Naive B cell (primary cell): Measurements from ENCODE around the gene LRRC72. TPM values are rescaled to one million over a fixed set of nuclear protein-coding genes. Genes with fewer than 3 reads are reported as not detected.

ENCODE experiments used
- ATAC-seq, 2 donors: fragments of 150-1000 bp; cut with Tn5 transposase; 2 replicates each; pipeline ENCODE4 v1.10.0; 2021; ENCODE audit warnings: low read depth in 2 of 2, mild to moderate bottlenecking in 2 of 2, moderate library complexity in 2 of 2
- DNase-seq: peaks from one replicate; pipeline ENCODE4 v3.0.0; 2022
- H3K27ac Mint-ChIP-seq, 6 donors: one replicate each; pipeline ENCODE4 v1.8.0; 2020 to 2022; ENCODE audit warnings: mild to moderate bottlenecking in 6 of 6, mixed read lengths in 6 of 6, moderate library complexity in 5 of 6, inconsistent platforms in 2 of 6
- H3K27me3 Mint-ChIP-seq, 3 donors: one replicate each; pipeline ENCODE4 v1.8.0; 2021 to 2022; ENCODE audit warnings: mixed read lengths in 3 of 3, mild to moderate bottlenecking in 1 of 3
- H3K36me3 Mint-ChIP-seq, 2 donors: one replicate each; pipeline ENCODE4 v1.8.0; 2020 to 2022; ENCODE audit warnings: mixed read lengths in 2 of 2, inconsistent platforms in 1 of 2, mild to moderate bottlenecking in 1 of 2
- H3K4me1 Mint-ChIP-seq, 3 donors: one replicate each; pipeline ENCODE4 v1.8.0; 2020 to 2022; ENCODE audit warnings: mixed read lengths in 3 of 3, inconsistent platforms in 1 of 3, mild to moderate bottlenecking in 1 of 3, moderate library complexity in 1 of 3
- H3K4me3 Mint-ChIP-seq, 8 donors: one replicate each; pipeline ENCODE4 v1.8.0; 2020 to 2022; ENCODE audit warnings: mild to moderate bottlenecking in 8 of 8, mixed read lengths in 8 of 8, moderate library complexity in 8 of 8, inconsistent platforms in 2 of 8
- H3K9me3 Mint-ChIP-seq, 7 donors: one replicate each; pipeline ENCODE4 v1.8.0; 2020 to 2022; ENCODE audit warnings: mixed read lengths in 7 of 7, mild to moderate bottlenecking in 5 of 7, inconsistent platforms in 2 of 7, moderate library complexity in 1 of 7
- polyA plus RNA-seq, 6 donors: library from polyadenylated mRNA; unstranded; fragments of 300-500 nt; fragmentation: Illumina TruSeq; gene quantifications; one replicate each; pipeline ENCODE4 v1.2.3, GENCODE V29; 2021; ENCODE audit warnings: low read depth in 6 of 6

LRRC72 gene
- polyA plus RNA-seq, 6 donors from 2014 or later: not detected

GRCh38 chr7:16626388-16626787 lies 99.8 kb downstream of the LRRC72 start:
- H3K27me3 Mint-ChIP-seq: no peaks in the 10 kb centered on the region
- ATAC-seq (no peak), DNase-seq (no peak)
- H3K36me3 Mint-ChIP-seq: peaks cover 7 to 15% of the 10 kb centered on the region in 2 donors
- no peaks in the 10 kb centered on the region for H3K9me3 Mint-ChIP-seq
- no peaks in the 10 kb centered on the region for H3K4me1 Mint-ChIP-seq
- H3K27ac Mint-ChIP-seq: no peak overlapping the region
- no peak overlapping the region for H3K4me3 Mint-ChIP-seq

DNA sequence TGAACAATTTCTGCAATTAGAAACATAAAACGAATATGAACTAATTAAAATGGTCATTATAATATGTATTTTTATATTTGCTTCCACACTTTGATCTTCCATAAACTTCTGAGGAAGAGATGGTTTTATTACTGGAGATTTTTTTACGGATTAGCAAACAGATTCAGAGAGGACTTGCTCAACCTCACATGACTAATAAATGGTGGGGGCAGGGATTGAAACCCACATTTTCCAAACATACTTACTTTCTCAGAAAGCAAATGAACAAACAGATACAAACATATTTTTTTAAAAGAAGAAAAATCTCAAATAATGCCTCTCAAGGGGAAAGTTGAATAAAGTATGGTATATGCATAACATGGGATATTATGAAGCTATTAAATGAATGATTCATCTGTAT lies 100.6 kb downstream of the LRRC72 start:
- H3K9me3 Mint-ChIP-seq: no peaks in the 10 kb centered on the region
- H3K27ac Mint-ChIP-seq: no peak overlapping the region
- DNase-seq (no peak), ATAC-seq (no peak)
- H3K36me3 Mint-ChIP-seq: peaks cover 7 to 9% of the 10 kb centered on the region in 2 donors
- no peak overlapping the region for H3K4me3 Mint-ChIP-seq
- no peaks in the 10 kb centered on the region for H3K27me3 Mint-ChIP-seq
- H3K4me1 Mint-ChIP-seq: no peaks in the 10 kb centered on the region

DNA sequence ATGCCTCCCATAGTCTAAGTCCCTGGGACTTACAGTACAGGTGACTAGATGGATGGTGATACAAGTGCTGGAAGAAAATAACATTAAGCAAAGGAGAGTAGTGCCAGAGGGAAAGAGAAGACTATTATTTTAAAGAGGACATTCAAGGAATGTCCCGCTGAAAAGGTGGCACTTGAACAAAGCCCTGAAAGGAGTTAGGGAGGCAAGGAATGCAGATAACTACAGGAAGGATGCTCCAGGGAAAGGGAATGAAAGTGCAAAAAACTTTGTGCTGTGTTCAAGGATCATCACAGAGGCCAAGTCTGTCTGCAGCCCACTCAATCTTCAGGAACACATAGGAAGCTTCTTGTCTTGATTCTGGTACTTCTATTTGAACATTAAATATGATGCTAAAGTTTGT lies 104.0 kb downstream of the LRRC72 start:
- DNase-seq: no peak
- no peak overlapping the region for H3K4me3 Mint-ChIP-seq
- peak overlapping the region in 1 of 6 donors; percentile 7 for H3K27ac Mint-ChIP-seq
- peaks cover 13% of the 10 kb centered on the region in 2 donors for H3K36me3 Mint-ChIP-seq
- ATAC-seq: no peak
- H3K4me1 Mint-ChIP-seq: no peaks in the 10 kb centered on the region
- no peaks in the 10 kb centered on the region for H3K27me3 Mint-ChIP-seq
- H3K9me3 Mint-ChIP-seq: no peaks in the 10 kb centered on the region

Other genes with a start within 250 kb of the LRRC72 start
- under 1 TPM in 5 of 6 donors, not detected in 1; 0.23 to 0.71 (median 0.39) TPM for gene CRPPA, start 105.3 kb upstream of the LRRC72 start, polyA plus RNA-seq
- not detected for gene SOSTDC1, start 61.1 kb upstream of the LRRC72 start, polyA plus RNA-seq
- 10 to 100 TPM in 5 of 6 donors, 1 to 10 TPM in 1; 7.6 to 19.8 (median 14.7) TPM for gene ANKMY2, start 118.9 kb downstream of the LRRC72 start, polyA plus RNA-seq
- 10 to 100 TPM; 38.6 to 71.2 (median 53.4) TPM for gene BZW2, start 119.4 kb downstream of the LRRC72 start, polyA plus RNA-seq
- 100 to 1,000 TPM; 187 to 403 (median 268) TPM for gene TSPAN13, start 226.9 kb downstream of the LRRC72 start, polyA plus RNA-seq